Cardiac fibroblast (primary cell): ENCODE data around the gene ZBTB44.

Experiments
- DNase-seq, 2 donors: peaks; one replicate each; pipeline versions ENCODE4 v3.0.0 to v3.0.0-alpha.2; 2010; ENCODE audit warnings: low read depth in 2 of 2
- H3K4me3 ChIP-seq, 2 donors: replicated peaks in 1 of 2; 1 replicate in 1 of 2; 2 replicates in 1 of 2; pipeline ENCODE4 v1.5.1; 2011; ENCODE audit warnings: low read depth in 2 of 2, low read length in 2 of 2, mild to moderate bottlenecking in 2 of 2, moderate library complexity in 1 of 2
- CTCF ChIP-seq: IDR thresholded peaks from one replicate; pipeline ENCODE4 v1.5.1; 2011; ENCODE audit warnings: low read depth, mild to moderate bottlenecking, low read length, inconsistent platforms

The ZBTB44 gene

GRCh38 chr11:130323452-130324450, 9.0 kb upstream of the ZBTB44 start:
- H3K4me3 ChIP-seq = no peak overlapping the region
- TF ChIP-seq CTCF = no peak
- peak in 1 of 2 donors; percentile 45 for DNase-seq

- no peak for TF ChIP-seq CTCF
- no peak overlapping the region for H3K4me3 ChIP-seq
- no peak for DNase-seq
Observed at GRCh38 chr11:130322126-130322525, 7.4 kb upstream of the ZBTB44 start.

GRCh38 chr11:130318031-130318673, 3.4 kb upstream of the ZBTB44 start:
- no peak for DNase-seq
- TF ChIP-seq CTCF = no peak
- no peak overlapping the region for H3K4me3 ChIP-seq

- TF ChIP-seq CTCF = no peak
- H3K4me3 ChIP-seq = peak overlapping the region in 1 of 2 donors; percentile 29
- no peak for DNase-seq
Observed at GRCh38 chr11:130315354-130315970, 745 bp upstream of the ZBTB44 start.

GRCh38 chr11:130314184-130314749, 450 bp downstream of the ZBTB44 start:
- peak; percentile 37 to 57 for DNase-seq

More at GRCh38 chr11:130314184-130314749, 450 bp downstream of the ZBTB44 start:
- H3K4me3 ChIP-seq = peak overlapping the region; percentile 85
- TF ChIP-seq CTCF = no peak
